Measurements from ENCODE around the gene ATXN1. TPM values are rescaled to one million over a fixed set of nuclear protein-coding genes. Genes with fewer than 3 reads are reported as not detected.

Gene ATXN1
- total and polyA plus RNA-seq, 2 of the 8 experiments (the other 6 are each of a cell fraction or from before 2014, with no cell fraction given), result 1.6 to 4.0 TPM

DNA sequence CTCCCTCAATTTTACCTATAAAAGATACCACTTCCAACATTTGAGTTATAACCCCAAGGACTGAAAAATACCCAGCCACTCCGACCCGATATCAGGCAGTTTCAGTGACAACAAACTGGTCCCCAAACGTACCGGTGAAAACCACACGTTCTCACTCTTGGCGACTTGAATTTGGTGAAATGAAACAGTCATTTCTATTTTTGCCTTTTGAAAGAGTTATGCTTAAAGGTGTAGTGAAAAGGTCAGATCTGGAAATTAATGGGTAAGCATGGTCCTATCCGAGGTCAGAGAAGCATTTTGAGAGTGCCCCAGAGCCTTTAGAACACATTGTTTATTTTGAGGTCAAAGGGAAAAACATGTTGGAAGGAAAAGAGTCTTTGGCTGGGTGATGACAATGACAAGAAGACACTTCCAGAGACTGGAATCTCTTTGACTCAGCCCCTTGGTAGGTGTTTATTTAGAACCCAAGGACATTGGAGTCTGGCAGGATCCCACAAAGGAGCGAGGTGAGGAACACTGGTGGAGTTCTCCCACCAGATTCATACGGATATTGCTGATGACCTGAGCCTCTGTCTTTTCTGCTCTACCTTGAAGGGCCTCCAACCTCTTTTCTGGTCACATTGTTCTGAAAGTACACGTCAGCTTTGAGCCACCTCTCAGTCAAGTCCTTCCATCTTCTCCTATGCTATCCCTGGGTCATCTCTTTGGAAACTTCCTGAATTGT is 287.9 kb downstream of the ATXN1 start:
- H2BK120ac ChIP-seq (replicated peaks; ENCODE audit: low read depth, low read length), result no peak overlapping the region
- no peak overlapping the region for H2AK5ac ChIP-seq (ENCODE audit: low read depth, low read length)
- no peaks in the 10 kb centered on the region for H3K4me1 ChIP-seq (replicated peaks in 1 of 4; ENCODE audit: control insufficient read depth in 3 of 4, insufficient read depth in 4 of 4, low read length in 3 of 4)
- H2BK20ac ChIP-seq (ENCODE audit: low read length), result no peak overlapping the region
- H3K23ac ChIP-seq (ENCODE audit: insufficient read length), result no peak overlapping the region
- no peak overlapping the region for H3K27ac ChIP-seq (ENCODE audit: low read depth, low read length)
- H3K9me3 ChIP-seq (ENCODE audit: insufficient read depth in 2 of 2, low read depth in 1 of 2, low read length in 1 of 2), result no peaks in the 10 kb centered on the region
- no peak overlapping the region for H2BK15ac ChIP-seq (ENCODE audit: low read length)
- no peak overlapping the region for H4K8ac ChIP-seq (ENCODE audit: extremely low read depth, insufficient read depth, low read length)
- no peak overlapping the region for H3K56ac ChIP-seq (replicated peaks; ENCODE audit: insufficient read length, low read depth, low read length)
- no peaks in the 10 kb centered on the region for H3K79me2 ChIP-seq (ENCODE audit: control insufficient read depth in 1 of 2, insufficient read depth in 2 of 2, low read length in 2 of 2)
- FAIRE-seq (no peak), DNase-seq (ENCODE audit: low read depth in 1 of 2, low spot score in 2 of 2) (no peak)
- no peaks in the 10 kb centered on the region for H3K27me3 ChIP-seq (replicated peaks in 1 of 4; ENCODE audit: control insufficient read depth in 3 of 4, extremely low read depth in 1 of 4, insufficient read depth in 3 of 4, low read length in 3 of 4)
- no peak overlapping the region for H3K4ac ChIP-seq (replicated peaks; ENCODE audit: insufficient read length, low read depth, low read length)
- H3K79me1 ChIP-seq (ENCODE audit: low read depth, low read length), result no peaks in the 10 kb centered on the region
- H3K14ac ChIP-seq (ENCODE audit: insufficient read length), result no peak overlapping the region
- H4K91ac ChIP-seq (replicated peaks; ENCODE audit: insufficient read length, low read length), result no peak overlapping the region
- H3K18ac ChIP-seq (ENCODE audit: extremely low read depth, low read length), result no peak overlapping the region
- ChIA-PET CTCF (ENCODE audit: partially characterized antibody) (no interaction called here), POLR2A (ENCODE audit: partially characterized antibody) (no interaction called here)
- H2AFZ ChIP-seq (ENCODE audit: low read length), result no peak overlapping the region
- H2BK5ac ChIP-seq (ENCODE audit: low read depth, low read length), result no peak overlapping the region
- no peaks in the 10 kb centered on the region for H3K36me3 ChIP-seq (ENCODE audit: control insufficient read depth in 2 of 4, insufficient read depth in 4 of 4, low read length in 3 of 4)
- H4K20me1 ChIP-seq (replicated peaks in 1 of 2; ENCODE audit: control insufficient read depth in 1 of 2, insufficient read depth in 2 of 2, low read length in 2 of 2), result no peaks in the 10 kb centered on the region
- no peak overlapping the region for H3K4me3 ChIP-seq (ENCODE audit: extremely low read depth in 1 of 4, insufficient read depth in 2 of 4, low read depth in 3 of 4, low read length in 4 of 4)
- no peak overlapping the region for H2BK12ac ChIP-seq (ENCODE audit: low read depth, low read length)
- 93% methylated on average over 10 of the region's 10 CpGs; no CpG with 5 or more reads in 1 of the 2 experiments for WGBS, 2 experiments (ENCODE audit: extremely low coverage in 1 of 2, insufficient coverage in 1 of 2, insufficient read length in 1 of 2, insufficient replicate concordance in 2 of 2, low coverage in 1 of 2, low lambda C conversion rate in 2 of 2, missing lambda C conversion rate in 1 of 2)
- H3K9ac ChIP-seq (replicated peaks in 1 of 4; ENCODE audit: extremely low read depth in 1 of 4, low read depth in 3 of 4, low read length in 3 of 4), result no peak overlapping the region
- no peaks in the 10 kb centered on the region for H3K23me2 ChIP-seq (ENCODE audit: low read depth, low read length)
- no peak overlapping the region for H4K5ac ChIP-seq (ENCODE audit: insufficient read length, low read depth, low read length)
- no peak overlapping the region for H3K4me2 ChIP-seq (ENCODE audit: insufficient read depth in 1 of 2, low read depth in 2 of 2, low read length in 2 of 2)
- TF ChIP-seq, protein P1, sequence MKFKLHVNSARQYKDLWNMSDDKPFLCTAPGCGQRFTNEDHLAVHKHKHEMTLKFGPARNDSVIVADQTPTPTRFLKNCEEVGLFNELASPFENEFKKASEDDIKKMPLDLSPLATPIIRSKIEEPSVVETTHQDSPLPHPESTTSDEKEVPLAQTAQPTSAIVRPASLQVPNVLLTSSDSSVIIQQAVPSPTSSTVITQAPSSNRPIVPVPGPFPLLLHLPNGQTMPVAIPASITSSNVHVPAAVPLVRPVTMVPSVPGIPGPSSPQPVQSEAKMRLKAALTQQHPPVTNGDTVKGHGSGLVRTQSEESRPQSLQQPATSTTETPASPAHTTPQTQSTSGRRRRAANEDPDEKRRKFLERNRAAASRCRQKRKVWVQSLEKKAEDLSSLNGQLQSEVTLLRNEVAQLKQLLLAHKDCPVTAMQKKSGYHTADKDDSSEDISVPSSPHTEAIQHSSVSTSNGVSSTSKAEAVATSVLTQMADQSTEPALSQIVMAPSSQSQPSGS (IDR thresholded peaks at IDR 0.05; ENCODE audit: low read length), result no peak
- TF ChIP-seq YY1 (IDR thresholded peaks at IDR 0.05; ENCODE audit: low read depth, low read length) (no peak), GABPA (IDR thresholded peaks at IDR 0.05; ENCODE audit: borderline replicate concordance, insufficient read depth, low read length) (no peak), EZH2 (IDR thresholded peaks at IDR 0.05; ENCODE audit: low read depth, low read length, severe bottlenecking) (no peak), NANOG (IDR thresholded peaks at IDR 0.05; ENCODE audit: insufficient read depth, low read depth, low read length, poor library complexity, severe bottlenecking) (no peak), BCL11A (IDR thresholded peaks at IDR 0.05; ENCODE audit: low read depth in 2 of 2, low read length in 2 of 2) (no peak), EP300 (IDR thresholded peaks at IDR 0.05; ENCODE audit: borderline replicate concordance in 1 of 2, low read depth in 2 of 2, low read length in 2 of 2) (no peak), KDM1A (IDR thresholded peaks at IDR 0.05; ENCODE audit: borderline replicate concordance, low read length) (no peak)
- TF ChIP-seq, protein P2, sequence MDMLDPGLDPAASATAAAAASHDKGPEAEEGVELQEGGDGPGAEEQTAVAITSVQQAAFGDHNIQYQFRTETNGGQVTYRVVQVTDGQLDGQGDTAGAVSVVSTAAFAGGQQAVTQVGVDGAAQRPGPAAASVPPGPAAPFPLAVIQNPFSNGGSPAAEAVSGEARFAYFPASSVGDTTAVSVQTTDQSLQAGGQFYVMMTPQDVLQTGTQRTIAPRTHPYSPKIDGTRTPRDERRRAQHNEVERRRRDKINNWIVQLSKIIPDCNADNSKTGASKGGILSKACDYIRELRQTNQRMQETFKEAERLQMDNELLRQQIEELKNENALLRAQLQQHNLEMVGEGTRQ (IDR thresholded peaks at IDR 0.05; ENCODE audit: low read length), result no peak
